Stimulated activated CD4-positive, alpha-beta T cell treated with anti-CD3 and anti-CD28 coated beads, Interleukin-2, amount 100 ng/mL, for 4 hours (primary cell): Measurements from ENCODE around the gene RABEP1.
A peak's percentile ranks its signal among the peaks of the same experiment; 100 is the strongest.

Experiments used
- DNase-seq: peaks from one replicate; pipeline ENCODE4 v3.0.0-alpha.2; 2020; ENCODE audit warnings: low read depth

Gene RABEP1

DNA sequence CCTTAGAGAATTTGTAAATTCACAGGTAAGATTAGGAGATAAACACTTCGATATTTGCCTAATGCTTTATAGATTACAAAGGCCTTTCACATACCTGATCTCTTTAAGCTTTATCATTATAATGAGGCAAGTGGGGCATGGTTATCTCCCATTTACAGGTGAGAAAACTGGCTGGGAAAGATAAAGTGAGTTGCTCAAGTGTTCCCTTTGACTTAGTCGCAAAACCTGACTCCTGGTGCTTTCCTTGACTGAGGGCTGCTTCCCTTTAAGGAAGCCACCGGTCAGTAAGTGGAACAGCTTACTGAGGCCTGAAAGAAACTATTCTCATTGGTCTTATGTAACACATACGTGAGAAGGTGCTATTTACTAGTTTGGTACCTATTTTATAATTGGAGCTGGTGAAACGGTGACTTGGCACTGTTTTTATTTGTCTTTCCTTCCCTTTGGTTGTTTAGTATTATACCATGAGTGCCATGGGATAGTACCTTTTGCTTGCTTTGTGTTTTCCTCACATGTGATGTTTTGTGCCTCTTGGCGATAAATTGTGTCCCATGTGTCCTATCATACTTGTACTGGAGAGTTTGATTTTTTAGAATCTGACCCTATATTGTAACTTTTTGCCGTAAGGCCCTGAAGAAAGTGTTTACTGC is 80.2 kb downstream of the RABEP1 start:
- no peak for DNase-seq

DNA sequence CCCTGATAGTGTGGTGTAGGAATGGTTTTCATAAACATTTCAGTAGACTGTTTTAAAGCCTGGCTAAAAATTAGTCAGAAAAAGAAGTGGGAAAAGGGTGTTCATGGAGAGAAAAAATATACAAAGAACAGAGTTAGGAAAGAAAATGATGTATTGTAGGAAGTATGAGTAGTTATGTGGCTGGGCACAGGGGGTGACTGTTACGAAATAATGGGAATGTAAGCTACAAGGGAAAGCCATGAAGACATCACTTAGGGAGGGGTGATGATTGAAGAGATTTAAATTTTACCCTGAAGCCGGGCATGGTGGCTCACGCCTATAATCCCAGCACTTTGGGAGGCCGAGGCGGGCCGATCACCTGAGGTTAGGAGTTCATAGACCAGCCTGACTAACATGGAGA is 82.1 kb downstream of the RABEP1 start:
- no peak for DNase-seq

DNA sequence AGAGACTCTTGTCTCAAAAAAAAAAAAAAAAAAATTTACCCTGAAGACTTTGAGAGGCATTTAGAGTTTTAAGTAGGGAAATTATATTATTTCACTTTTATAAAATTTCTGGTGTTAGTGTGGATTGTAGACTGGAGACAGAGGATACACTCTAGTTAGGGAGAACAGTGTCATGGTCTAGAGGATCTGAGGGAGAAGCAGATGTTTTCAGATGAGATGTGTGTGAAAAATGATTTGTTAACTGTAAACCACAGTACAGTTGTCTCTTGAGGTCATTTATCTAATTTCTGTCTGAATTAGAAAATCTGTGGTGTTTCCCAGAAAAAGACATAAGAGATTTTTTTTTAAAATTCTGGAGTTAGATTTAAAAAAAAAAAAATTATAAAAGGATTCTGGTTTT is 82.6 kb downstream of the RABEP1 start:
- no peak for DNase-seq

DNA sequence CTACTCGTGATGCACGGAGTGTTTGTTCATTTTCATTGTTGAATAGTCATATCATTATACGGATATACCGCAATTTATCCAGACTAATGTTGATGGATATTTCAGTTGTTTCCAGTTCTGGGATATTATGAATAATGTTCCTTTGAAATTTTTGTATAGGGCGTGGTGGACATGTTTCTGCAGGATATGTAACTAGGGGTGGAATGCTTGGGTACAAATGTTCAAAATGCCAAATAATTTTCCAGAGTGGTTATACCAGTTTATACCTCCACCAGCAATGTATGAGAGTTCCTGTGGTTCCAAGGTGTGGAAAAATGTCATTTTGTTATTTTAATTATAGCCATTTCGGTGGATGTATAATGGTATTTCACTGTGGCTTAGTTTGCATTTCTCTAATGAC is 83.7 kb downstream of the RABEP1 start:
- no peak for DNase-seq

DNA sequence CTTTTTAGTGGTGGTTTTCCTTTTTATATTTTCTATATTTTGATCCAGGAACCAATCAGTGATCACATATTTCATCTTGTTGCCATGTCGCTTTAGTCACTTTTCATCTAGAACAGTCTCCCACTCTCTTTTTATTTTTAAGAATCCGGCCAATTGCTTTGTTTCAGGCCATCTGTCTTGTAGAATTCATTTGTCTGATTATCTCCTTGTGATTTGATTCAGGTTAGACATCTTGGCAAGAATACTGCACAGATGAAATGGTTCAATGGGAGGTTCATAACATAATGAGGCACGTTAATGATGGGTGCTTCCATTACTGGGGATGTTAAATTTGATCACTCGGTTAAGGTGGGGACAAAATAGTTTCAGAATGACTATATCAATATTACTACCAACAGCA is 88.3 kb downstream of the RABEP1 start:
- no peak for DNase-seq

DNA sequence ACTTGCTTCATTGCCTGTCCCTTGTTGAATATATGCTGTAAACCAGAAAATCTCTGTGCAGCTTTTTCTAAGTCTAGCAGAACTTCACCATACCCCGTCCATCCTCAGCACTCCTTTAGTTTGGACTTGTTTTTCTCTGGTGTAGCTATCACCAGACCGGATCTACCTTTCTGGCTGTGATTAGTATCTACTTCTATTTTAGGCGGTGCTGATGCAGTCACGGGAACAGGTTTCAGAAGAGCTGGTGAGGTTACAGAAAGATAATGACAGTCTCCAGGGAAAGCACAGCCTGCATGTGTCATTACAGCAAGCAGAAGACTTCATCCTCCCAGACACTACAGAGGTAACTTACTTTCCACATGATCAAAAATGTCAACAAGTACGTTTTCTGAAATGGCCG is 91.0 kb downstream of the RABEP1 start:
- no peak for DNase-seq

DNA sequence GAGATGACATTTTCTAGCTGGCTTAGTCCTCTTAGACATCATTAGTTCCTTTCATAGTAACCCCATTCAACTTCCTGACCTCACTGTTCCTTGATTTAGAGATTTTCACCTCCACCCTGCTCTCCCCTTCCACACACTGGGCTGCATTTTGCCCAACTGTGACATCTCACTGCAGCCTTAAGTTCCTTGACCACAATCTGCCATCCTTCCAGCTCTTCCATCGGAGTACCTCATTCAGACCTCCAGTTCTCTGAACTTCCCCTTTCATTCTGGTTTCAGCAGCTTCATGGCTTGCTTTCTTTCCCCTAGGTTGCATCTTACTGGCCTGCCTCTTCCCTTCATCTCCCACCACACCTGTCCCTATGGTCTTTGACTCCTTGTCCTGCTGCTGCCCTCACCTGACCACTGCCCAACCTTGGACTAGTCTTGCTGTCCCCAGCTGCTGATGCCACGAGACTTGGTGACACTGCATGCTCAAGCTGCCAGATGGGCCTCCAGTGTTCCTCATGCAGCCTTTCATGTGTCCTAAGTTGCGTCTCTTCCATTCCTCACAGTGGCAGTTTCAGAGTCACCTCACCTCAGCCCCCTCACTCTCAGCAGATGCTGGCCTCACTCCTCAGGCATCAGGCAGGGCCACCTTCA is 96.6 kb downstream of the RABEP1 start:
- no peak for DNase-seq

DNA sequence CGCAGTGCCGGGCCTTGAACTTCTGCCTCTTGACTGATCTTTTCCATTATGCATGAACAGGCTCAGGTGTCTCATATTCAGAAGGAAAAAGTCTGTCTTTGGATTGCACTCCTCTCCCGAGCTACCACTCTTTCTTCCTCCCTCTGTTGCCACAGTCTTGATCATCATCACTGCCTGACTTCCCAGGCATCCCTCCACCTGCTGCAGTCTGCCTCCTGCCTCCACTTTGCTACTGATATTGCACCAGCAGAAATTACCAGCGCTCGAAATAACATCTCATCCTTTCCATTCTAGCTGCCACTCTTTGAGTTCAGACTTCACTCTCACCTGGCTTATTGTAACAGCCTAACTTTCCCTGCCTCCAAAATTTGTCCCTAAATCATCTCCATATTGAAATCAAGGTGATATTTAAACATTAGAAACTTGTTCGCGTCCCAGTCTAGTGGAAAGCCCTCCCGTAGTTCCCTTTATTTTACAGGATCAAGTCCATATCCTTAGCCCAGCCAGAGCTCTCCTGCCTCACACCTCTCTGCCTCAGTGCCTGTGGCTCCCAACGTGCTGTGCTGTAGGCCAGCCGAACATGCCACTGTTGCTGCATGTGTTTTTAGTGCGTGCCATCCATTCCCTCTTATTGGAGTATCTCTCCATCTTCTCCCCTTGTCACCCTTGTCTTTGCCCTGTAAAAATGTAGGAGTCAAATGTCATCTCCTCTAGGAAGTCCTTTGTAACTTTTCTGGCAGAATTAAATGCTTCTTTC is 97.4 kb downstream of the RABEP1 start:
- no peak for DNase-seq

DNA sequence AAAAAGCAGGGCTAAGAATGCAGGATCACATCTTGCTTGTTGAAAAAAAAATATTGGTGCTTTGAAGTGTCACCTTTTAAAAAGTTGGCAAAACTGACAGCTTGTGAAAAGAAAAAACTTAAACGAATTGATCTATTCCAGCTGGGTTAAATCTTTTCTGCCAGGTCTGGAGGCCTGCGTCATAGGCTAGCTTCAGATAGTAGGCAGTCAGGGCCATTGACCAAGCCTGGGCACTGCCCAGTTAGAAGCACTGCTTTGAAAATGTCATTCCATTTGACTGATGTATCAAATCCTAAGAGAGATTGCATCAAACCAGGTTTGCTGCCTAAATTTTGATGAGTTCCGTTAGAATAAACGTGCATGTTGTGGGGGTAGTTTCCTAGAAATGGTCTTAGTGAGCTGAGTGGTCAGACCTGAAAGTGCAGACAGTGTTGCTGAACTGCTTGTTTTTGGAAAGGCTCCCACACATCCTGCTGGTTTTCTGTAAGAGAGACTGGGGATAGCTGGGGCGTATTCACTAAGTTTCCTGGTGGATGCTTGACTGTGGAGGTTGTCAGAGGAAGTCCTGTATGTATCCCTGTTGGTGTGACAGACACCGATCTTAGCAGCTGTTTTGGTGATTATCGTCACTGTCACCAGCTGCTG is 98.5 kb downstream of the RABEP1 start:
- DNase-seq: no peak

DNA sequence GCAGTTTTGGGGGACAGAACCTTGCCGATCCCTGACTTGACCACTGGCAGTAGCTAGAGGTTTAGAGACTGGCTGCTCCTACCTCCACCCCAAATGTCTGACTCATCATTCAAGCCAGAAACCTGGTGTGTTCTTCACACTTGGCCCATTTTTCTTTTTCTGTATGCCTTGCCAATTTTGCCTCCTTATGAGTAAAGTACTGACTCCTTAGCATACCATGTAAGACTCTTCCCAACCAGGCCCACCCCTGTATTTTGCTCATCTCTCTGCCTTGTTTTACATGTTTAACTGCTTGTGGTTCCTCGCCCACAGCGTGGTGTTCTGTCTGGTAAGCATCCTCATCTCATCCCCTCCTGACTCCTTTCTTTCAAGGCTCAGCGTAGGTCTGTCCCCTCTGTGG is 99.5 kb downstream of the RABEP1 start:
- no peak for DNase-seq

DNA sequence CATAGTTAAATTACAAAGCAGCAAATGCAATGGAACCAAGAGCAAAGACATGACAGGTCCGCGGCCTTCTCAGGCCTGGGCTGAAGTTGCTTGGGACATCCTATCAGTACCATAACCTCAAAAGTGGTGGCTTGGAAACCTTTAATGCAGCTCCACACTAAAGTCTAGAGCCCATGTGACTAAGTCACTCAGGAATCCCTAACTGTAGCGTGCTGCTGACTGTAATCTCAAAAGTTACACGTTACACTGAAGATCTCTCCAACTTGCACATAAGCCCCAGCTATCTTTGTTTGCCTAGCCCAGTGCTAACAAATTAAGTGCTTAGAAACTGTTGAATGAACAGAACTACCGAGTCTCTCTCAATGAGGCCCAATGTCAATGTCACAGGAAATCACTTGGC is 109.6 kb downstream of the RABEP1 start:
- DNase-seq: no peak

DNA sequence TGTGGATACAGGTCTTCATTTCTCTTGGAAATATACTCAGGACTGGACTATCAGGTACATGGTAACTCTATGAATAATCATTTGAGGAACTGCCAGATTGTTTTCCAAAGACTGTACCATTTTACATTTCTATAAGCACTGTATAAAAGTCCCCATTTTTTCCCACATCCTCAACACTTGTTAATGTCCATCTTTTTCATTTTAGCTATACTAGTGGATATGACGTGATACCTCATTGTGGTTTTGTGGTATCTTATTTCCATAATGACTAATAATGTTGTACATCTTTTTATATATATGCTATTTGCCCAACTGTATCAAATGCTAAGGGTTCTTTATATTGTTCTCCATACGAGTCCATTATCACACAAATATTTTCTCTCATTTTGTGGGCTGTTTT is 114.5 kb downstream of the RABEP1 start:
- no peak for DNase-seq

DNA sequence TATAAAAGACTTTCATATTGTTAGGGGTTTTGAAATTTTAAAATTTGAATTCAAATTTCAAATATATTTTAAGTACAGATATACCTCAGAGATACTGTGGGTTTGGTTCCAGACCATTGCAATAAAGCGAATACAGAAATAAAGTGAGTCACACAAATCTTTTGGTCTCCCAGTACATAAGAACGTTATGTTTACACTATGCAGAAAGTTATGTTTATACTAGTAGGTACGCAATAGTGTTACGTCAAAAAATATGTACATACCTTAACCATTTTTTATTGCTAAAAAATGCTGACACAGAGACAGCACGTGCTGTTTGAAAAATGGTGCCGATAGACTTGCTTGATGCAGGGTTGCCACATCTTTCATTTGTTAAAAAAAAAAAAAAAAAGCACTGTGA is 117.7 kb downstream of the RABEP1 start:
- DNase-seq: no peak

DNA sequence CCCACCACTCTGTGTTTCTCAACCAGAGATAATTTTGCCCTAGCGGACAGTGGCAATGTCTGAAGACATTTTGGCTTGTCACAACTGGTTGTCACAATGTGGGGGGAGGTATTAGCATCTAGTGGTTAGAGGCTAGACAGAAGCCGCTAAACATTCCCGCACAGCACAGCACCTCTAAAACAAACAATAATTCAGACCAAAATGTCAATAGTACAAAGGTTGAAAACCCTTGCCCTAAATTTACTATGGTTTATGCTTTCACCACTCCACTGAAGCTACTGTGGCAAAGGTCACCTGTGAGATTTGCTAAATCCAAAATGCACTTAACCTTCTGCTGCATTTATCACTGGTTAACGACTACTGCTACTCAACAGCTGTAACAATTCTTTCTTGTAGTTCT is 123.3 kb downstream of the RABEP1 start:
- DNase-seq: no peak

DNA sequence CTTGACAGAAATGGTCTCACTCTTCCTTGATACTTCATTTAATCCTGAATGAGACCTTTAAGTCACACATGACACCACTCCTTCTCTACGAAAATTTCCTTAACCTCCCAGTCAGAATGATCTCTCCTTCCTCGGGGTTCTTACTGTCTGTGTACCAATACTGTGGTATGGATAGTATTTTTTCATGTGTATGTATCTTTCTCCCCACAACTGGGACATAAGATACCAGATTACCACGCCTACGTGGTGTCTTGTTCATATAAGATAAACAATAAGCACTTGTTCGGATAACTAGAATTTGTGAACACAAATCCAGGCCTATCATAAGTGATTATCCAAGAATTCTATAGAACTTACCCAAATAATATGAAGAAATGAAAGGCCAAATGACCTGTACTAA is 126.1 kb downstream of the RABEP1 start:
- no peak for DNase-seq

DNA sequence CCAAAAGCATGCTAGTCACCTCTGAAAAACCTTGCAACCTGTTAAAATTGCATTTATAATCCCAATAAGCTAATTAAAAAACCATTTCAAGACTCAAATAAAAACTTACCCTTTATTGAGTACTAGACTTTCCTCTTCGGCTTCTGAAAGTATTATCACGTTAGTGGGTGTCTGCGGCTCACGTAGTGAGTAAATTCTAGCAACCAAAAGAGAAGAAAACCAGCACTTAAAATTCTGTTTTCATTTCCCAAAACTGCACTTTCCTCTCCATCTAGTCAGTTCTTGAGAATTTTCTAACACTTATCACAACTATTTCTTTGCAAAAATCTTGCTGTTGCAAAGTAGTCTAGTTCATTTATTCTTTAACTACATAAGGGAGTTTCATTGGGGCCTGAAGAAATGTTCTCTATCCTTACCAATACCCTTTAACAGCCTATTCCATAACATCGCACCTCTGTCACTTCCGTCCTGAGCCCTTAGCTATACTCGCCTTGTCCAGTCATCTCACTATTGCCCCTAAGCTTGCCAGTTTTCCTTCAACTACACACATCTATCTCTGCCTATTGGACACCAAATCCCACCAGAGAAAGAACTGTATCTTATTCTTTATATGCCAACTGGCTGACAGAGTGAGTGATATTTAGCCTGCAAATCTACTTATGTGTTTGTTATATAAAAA is 128.6 kb downstream of the RABEP1 start:
- no peak for DNase-seq

DNA sequence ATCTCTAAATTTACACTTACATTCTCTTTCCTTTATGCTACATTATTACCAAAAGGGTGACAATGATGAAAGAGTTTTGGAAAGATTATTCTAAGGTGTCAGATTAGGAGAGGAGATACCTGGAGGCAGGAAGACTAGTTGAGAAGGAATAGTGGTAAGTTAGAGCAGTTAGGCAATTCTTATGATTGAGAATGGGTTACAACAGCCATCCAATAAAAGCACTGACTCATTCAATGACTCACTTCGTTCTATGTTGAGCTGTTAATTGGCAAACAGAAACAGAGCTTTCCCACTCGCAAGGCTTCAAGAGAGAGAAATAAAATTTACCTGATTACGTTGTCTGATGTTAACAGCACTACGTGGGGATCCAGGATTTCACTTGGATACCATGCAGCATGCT is 131.6 kb downstream of the RABEP1 start:
- DNase-seq: no peak

DNA sequence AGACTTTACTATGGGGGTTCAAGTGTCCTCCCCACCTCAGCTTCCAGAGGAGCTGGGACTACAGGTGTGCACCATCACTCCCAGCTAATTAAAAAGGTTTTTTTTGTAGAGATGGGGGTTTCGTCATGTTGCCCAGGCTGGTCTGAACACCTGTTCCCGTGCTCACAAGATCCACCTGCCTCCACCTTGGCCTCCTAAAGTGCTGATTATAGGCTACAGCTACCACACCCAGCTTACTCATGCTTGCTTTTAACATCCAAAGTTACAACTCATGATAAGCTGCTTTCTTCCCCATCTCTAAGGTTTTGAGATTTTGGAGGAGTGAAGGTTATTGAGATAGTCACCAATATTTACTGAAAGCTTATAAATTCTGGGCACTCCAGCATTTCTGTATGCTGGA is 134.8 kb downstream of the RABEP1 start:
- DNase-seq: no peak

DNA sequence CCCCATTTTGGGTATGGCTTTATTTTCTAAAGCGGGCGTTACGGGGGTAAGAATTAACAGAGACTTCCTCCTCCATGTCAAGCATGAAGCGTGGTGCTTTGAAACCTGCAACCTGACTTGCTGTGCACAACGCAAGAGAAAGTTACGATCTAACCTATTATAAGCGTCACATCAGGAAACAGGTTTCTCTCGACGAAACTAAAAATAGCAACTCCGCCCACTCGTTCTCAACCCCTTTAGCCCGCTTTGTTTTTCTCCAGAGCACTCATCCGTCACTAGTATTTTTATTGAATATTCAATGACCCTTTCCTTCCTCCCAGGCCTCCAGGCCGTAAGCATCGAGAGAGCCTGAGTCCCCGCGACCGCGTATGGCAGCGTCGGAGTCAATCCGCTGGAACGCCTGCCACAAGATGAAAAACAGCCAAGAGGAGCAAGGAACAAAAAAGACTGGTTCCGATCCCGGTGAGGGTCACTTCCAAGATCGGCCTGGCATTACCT is 136.8 kb downstream of the RABEP1 start:
- peak; percentile 61 for DNase-seq

DNA sequence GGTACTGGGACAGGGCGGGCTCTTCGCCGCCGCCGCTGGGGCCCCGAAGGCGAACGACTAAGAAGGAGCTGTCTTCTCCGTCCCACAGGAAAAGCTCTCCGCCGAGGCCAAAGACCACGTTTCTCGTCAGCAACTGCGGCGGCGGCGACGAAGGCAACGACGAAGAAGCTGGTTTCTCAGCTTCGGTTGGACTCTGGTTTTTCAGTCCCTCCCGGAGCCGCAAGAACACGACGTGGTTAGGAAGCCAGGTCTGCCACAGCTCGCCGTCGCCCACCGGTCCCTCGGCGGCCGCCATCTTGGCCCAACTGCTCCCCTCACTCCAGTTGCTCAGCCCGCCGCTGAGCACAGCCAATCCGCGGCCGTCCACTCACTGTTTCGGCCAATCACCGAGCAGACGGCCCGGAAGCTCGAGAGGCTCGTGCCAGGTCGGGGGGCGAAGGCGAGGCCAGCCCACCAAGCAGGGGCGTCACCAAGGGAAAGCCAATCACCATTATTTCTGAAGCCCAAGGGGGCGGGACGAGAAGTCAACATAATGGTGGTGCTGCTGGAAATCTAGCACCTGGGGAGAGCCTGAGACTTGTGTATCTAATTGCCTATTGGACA is 137.4 kb downstream of the RABEP1 start, which contains the start of gene NUP88:
Gene NUP88, minus strand, starts transcription at position 307 of the 603 bp plus-strand sequence. Its CDS starts 12 bp downstream, at position 295.
- DNase-seq: peak; percentile 96

DNA sequence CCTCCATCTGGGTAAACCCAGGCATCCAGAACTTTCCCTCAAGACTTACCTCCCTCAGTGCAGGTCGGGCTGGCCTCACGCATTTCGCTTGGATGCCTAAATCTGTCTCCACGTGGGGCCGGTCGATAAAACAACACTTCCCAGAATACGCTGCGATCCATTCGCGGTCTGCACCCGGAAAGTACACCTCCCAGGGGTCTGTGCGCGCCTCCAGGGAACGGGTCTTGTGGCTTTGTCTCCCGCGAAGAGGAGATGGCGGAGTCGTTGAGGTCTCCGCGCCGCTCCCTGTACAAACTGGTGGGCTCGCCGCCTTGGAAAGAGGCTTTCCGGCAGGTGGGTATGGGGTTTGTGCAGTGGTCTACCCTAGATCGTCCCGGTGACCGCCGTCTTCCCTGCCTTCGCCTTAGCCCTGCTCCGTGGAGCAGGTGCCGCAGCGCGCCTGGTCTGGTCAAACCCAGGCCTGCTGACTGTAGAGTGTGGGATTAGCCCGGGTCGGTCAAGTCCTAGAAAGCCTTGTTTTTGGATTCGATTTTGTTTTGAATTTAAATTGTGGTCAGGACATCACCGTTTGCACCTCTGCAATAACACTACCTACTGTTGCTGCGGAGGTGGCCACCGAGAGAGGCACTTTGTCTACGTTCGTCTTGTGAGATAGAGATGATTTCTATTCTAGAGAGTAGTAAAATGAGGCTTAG is 138.0 kb downstream of the RABEP1 start, which contains the start of gene RPAIN:
Gene RPAIN, plus strand, starts transcription at position 224 of the 695 bp plus-strand sequence. Its CDS starts 29 bp downstream, at position 253.
- DNase-seq: peak; percentile 79
